Measurements from ENCODE around the gene MDH1.

DNA sequence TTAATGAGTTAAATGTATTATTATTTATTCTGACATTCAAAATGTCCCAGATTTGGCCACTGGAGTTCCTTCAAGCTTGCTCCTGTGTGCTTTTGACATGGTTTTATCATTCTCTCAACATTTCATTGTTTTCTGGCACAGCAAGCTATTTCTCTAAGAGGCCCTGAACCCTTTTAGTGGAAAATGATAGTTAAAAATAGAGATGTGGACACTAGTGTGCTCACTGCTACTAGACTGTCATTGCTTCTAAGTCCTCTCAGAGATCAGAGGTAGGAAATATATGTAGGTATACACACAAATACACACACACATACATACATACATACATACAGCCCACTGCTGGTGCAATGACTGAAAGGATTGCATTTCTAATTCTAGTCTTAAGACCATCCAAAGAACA is 26.0 kb upstream of the MDH1 start:
- TF ChIP-seq YY1 (IDR thresholded peaks at IDR 0.05; ENCODE audit: insufficient read depth, insufficient read length) (no peak), ZNF274 (IDR thresholded peaks at IDR 0.05; ENCODE audit: low read depth, low read length) (no peak)
